A549 (cell line): ENCODE data around the gene SLC3A2. TPM values are rescaled to one million over a fixed set of nuclear protein-coding genes. Genes with fewer than 3 reads are reported as not detected.
"Not testable (repeated sequence)": the region's sequence is repeated elsewhere in the genome, so short reads cannot be mapped to it uniquely, and the experiment has no call there.

ENCODE experiments used
- ATAC-seq, 2 experiments: fragments of 200-7000 bp in 1 of 2; fragments of >200 bp in 1 of 2; cut with Nextera tagmentation in 1 of 2; cut with Tn5 transposase in 1 of 2; 3 replicates each; pipeline versions ENCODE4 v1.8.0 to v1.9.1; 2018 to 2020; ENCODE audit warnings: mild to moderate bottlenecking in 1 of 2, moderate library complexity in 1 of 2
- CTCF ChIA-PET: fragments of 300-600 bp; sonication (Branson Sonifier 250); formaldehyde crosslinking; extraction: SDS; loops from one replicate; lab custom pipeline; 2021; ENCODE audit warnings: antibody characterized with exemption, inconsistent platforms; lab: Yijun Ruan, JAX
- POLR2A ChIA-PET: fragments of 350-600 bp; formaldehyde crosslinking; extraction: SDS; loops from one replicate; lab custom pipeline; 2021; ENCODE audit warnings: antibody characterized with exemption, inconsistent platforms; lab: Yijun Ruan, JAX
- DNase-seq, 2 experiments: peaks; one replicate each; pipeline versions ENCODE4 v3.0.0 to v3.0.0-alpha.2; 2011 to 2016; ENCODE audit warnings: low read depth in 1 of 2, low spot score in 1 of 2
- FAIRE-seq: peaks from 2 replicates; lab custom pipeline; 2011; peaks lifted over from hg19 to GRCh38; lab: Jason Lieb, UNC
- H3K27ac ChIP-seq, 2 experiments: fragments of >200 bp; sonication (Bioruptor Twin); formaldehyde crosslinking; 3 replicates each; pipeline ENCODE4 v1.5.1; 2016 to 2017
- H3K4me1 ChIP-seq: fragments of >200 bp; sonication (Bioruptor Twin); formaldehyde crosslinking; 3 replicates; pipeline ENCODE4 v1.6.1; 2016
- H3K4me2 ChIP-seq: fragments of >200 bp; sonication (Bioruptor Twin); formaldehyde crosslinking; 3 replicates; pipeline ENCODE4 v1.6.1; 2016
- H3K4me3 ChIP-seq: fragments of >200 bp; sonication (Bioruptor Twin); formaldehyde crosslinking; 3 replicates; pipeline ENCODE4 v1.5.1; 2016
- H3K9me3 ChIP-seq: fragments of >200 bp; sonication (Bioruptor Twin); formaldehyde crosslinking; 3 replicates; pipeline ENCODE4 v1.6.1; 2016
- BHLHE40 ChIP-seq: IDR thresholded peaks from 2 replicates; pipeline ENCODE4 v1.6.1; 2012; ENCODE audit warnings: low read depth, low read length, inconsistent platforms
- CBX8 ChIP-seq: fragments of 200-600 bp; sonication (generic); IDR thresholded peaks from 2 replicates; pipeline ENCODE4 v1.6.1; 2016
- CEBPB ChIP-seq, 2 experiments: fragments of >200 bp in 1 of 2; sonication (Bioruptor Twin) in 1 of 2; formaldehyde crosslinking in 1 of 2; IDR thresholded peaks; 2 replicates each; pipeline ENCODE4 v1.6.1; 2012 to 2016
- CHD2 ChIP-seq: fragments of 150-350 bp; IDR thresholded peaks from 2 replicates; pipeline ENCODE4 v1.6.1; 2014; ENCODE audit warnings: low read length; ENCODE audit not compliant: partially characterized antibody
- CHD4 ChIP-seq: fragments of 200-600 bp; sonication (generic); IDR thresholded peaks from 2 replicates; pipeline ENCODE4 v1.6.1; 2016; ENCODE audit warnings: antibody characterized with exemption, mild to moderate bottlenecking, borderline replicate concordance
- EHF ChIP-seq: fragments of 250-450 bp; sonication (Bioruptor Pico); IDR thresholded peaks from 2 replicates; pipeline ENCODE4 v1.5.0; 2020; ENCODE audit warnings: mild to moderate bottlenecking
- EHMT2 ChIP-seq: fragments of 200-600 bp; sonication (generic); IDR thresholded peaks from 2 replicates; pipeline ENCODE4 v1.6.1; 2016; ENCODE audit warnings: antibody characterized with exemption, low read depth, mild to moderate bottlenecking, moderate library complexity
- EP300 ChIP-seq, 2 experiments: fragments of >200 bp; sonication (Bioruptor Twin); formaldehyde crosslinking; IDR thresholded peaks; 2 replicates in 1 of 2; 3 replicates in 1 of 2; pipeline ENCODE4 v1.6.1; 2016 to 2017
- ESRRA ChIP-seq: fragments of 150-350 bp; IDR thresholded peaks from 2 replicates; pipeline ENCODE4 v1.6.1; 2014; ENCODE audit warnings: mild to moderate bottlenecking, low read length, borderline replicate concordance
- FOXS1 ChIP-seq: fragments of 250-450 bp; sonication (Bioruptor Pico); IDR thresholded peaks from 2 replicates; pipeline ENCODE4 v1.5.0; 2020; ENCODE audit warnings: mild to moderate bottlenecking, moderate library complexity
- GATA3 ChIP-seq: IDR thresholded peaks from 2 replicates; pipeline ENCODE4 v1.6.1; 2012; ENCODE audit warnings: borderline replicate concordance
- HEYL ChIP-seq: fragments of 250-450 bp; sonication (Bioruptor Pico); IDR thresholded peaks from 2 replicates; pipeline ENCODE4 v1.8.0; 2021; ENCODE audit warnings: mild to moderate bottlenecking, moderate library complexity
- HOXA7 ChIP-seq: fragments of 250-450 bp; sonication (Bioruptor Pico); IDR thresholded peaks from 2 replicates; pipeline ENCODE4 v1.5.0; 2020; ENCODE audit warnings: mild to moderate bottlenecking, moderate library complexity
- HOXB5 ChIP-seq: fragments of 250-450 bp; sonication (Bioruptor Pico); IDR thresholded peaks from 2 replicates; pipeline ENCODE4 v1.5.0; 2020; ENCODE audit warnings: mild to moderate bottlenecking, moderate library complexity
- MAFK ChIP-seq: fragments of 450-650 bp; IDR thresholded peaks from 2 replicates; pipeline ENCODE4 v1.6.1; 2014; ENCODE audit not compliant: partially characterized antibody
- MAZ ChIP-seq: fragments of 150-350 bp; IDR thresholded peaks from 2 replicates; pipeline ENCODE4 v1.6.1; 2014; ENCODE audit warnings: antibody characterized with exemption, low read depth, low read length, borderline replicate concordance
- NFE2L2 ChIP-seq: fragments of 150-350 bp; conservative IDR thresholded peaks from 2 replicates; pipeline ENCODE4 v1.6.1; 2014; ENCODE audit warnings: low read length
- PHF8 ChIP-seq: fragments of 200-600 bp; sonication (generic); IDR thresholded peaks from 2 replicates; pipeline ENCODE4 v1.6.1; 2016; ENCODE audit warnings: low read depth, mild to moderate bottlenecking, antibody characterized with exemption, moderate library complexity, borderline replicate concordance
- POLR2A ChIP-seq: IDR thresholded peaks from 2 replicates; pipeline ENCODE4 v1.6.1; 2012; ENCODE audit warnings: mild to moderate bottlenecking, low read length
- RARB ChIP-seq: fragments of 250-450 bp; sonication (Bioruptor Pico); IDR thresholded peaks from 2 replicates; pipeline ENCODE4 v1.8.0; 2021; ENCODE audit warnings: mild to moderate bottlenecking, moderate library complexity
- RCOR1 ChIP-seq: fragments of 150-350 bp; IDR thresholded peaks from 2 replicates; pipeline ENCODE4 v1.6.1; 2014; ENCODE audit warnings: antibody characterized with exemption, low read length, low read depth
- RFX5 ChIP-seq: fragments of 450-650 bp; IDR thresholded peaks from 2 replicates; pipeline ENCODE4 v1.7.1; 2014; ENCODE audit warnings: antibody characterized with exemption, mild to moderate bottlenecking, moderate library complexity
- RNF2 ChIP-seq: fragments of 200-600 bp; sonication (generic); IDR thresholded peaks from 2 replicates; pipeline ENCODE4 v1.6.1; 2016; ENCODE audit warnings: low read depth, mild to moderate bottlenecking, antibody characterized with exemption, moderate library complexity, borderline replicate concordance
- SMC3 ChIP-seq: fragments of >200 bp; sonication (Bioruptor Twin); formaldehyde crosslinking; IDR thresholded peaks from 3 replicates; pipeline ENCODE4 v1.6.1; 2018; ENCODE audit warnings: inconsistent platforms
- ZNF302 ChIP-seq: fragments of 250-450 bp; sonication (Bioruptor Pico); IDR thresholded peaks from 2 replicates; pipeline ENCODE4 v1.9.0; 2021; ENCODE audit warnings: inconsistent platforms, mild to moderate bottlenecking, moderate library complexity
- WGBS: methylation state at CpG from one replicate; pipeline ENCODE4 v1.1.6; 2017; ENCODE audit errors: missing lambda C conversion rate; 5-methylcytosine and 5-hydroxymethylcytosine counted together
- polyA plus RNA-seq, 4 experiments: library from polyadenylated mRNA; depleted of rRNA in 3 of 4; stranded (reverse); fragments of >200 nt; fragmentation: RNase III in 1 of 4; extraction: RNeasy Plus Mini Kit Qiagen cat#74134 plus additional on column Dnase treatment in 1 of 4; gene quantifications; 2 replicates in 3 of 4; 3 replicates in 1 of 4; pipeline ENCODE4 v1.2.3, GENCODE V29; 2011 to 2017
- TF ChIP-seq, protein P1 (sequence below): fragments of 150-350 bp; IDR thresholded peaks from 2 replicates; pipeline ENCODE4 v1.6.1; 2014; ENCODE audit warnings: low read depth, mild to moderate bottlenecking, low read length
- TF ChIP-seq, protein P2 (sequence below): fragments of >200 bp; sonication (Bioruptor Twin); formaldehyde crosslinking; IDR thresholded peaks from 3 replicates; pipeline ENCODE4 v1.6.1; 2016
- TF ChIP-seq, protein P3 (sequence below): fragments of >200 bp; sonication (Bioruptor Twin); formaldehyde crosslinking; IDR thresholded peaks from 2 replicates; pipeline ENCODE4 v1.6.1; 2016
- TF ChIP-seq, protein P4 (sequence below): fragments of >200 bp; sonication (Bioruptor Twin); formaldehyde crosslinking; IDR thresholded peaks from 3 replicates; pipeline ENCODE4 v1.5.1; 2016
- TF ChIP-seq, protein P5 (sequence below): fragments of 250-450 bp; sonication (Bioruptor Pico); IDR thresholded peaks from 2 replicates; pipeline ENCODE4 v1.5.0; 2020; ENCODE audit warnings: low read depth, mild to moderate bottlenecking, moderate library complexity

SLC3A2 gene
- polyA plus RNA-seq, 2 of the 4 experiments (the other 2 are of a cell fraction), result 1,007 to 1,064 TPM

DNA sequence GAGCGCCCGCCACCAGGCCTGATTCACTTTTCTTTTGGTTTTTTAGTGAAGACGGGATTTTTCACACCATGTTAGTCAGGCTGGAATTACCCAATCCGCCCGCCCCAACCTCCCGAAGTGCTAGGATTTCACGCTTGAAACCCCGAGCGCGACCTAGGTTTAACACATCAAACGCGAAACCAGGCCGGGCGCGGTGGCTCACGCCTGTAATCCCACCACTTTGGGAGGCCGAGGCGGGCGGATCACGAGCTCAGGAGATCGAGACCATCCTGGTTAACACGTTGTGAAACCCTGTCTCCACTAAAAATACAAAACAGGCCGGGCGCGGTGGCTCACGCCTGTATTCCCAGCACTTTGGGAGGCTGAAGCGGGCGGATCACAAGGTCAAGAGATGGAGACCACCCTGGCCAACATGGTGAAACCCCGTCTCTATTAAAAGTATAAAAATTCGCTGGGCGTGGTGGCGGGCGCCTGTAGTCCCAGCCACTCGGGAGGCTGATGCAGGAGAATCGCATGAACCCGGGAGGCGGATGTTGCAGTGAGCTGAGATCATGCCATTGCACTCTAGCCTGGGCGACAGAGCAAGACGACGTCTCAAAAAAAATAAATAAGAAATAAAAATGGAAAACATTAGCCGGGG lies 39.9 kb upstream of the SLC3A2 start:
- Histone ChIP-seq H3K4me3 (peak overlapping the region; percentile 89), H3K4me1 (peaks cover 16% of the 10 kb centered on the region), H3K4me2 (peak overlapping the region; percentile 70), H3K27ac (peak overlapping the region; percentile 94 to 99)
- POLR2A ChIA-PET, result interaction anchor here (0.6 to 3.4 kb wide), 42 partner anchors 9 to 1098 kb away, joined by 3 to 159 read pairs (median 5); partner anchors contain the start of genes B3GAT3, C11orf98, CSKMT and EEF1G
- DNase-seq (peak; percentile 46 to 79), ATAC-seq (peak; percentile 17 to 46; a peak in 5 of 6 replicates)
- not testable (repeated sequence) for FAIRE-seq, H3K9me3 ChIP-seq
- peak; percentile 69 for TF ChIP-seq POLR2A
- 0 out of 4 replicates have a peak, but pooled peaks of 1 of the 2 experiments have one; percentile 41 for TF ChIP-seq CEBPB (IDR thresholded peaks at IDR 0.05)
- TF ChIP-seq SMC3, result peak; percentile 5; the same call in 1 of the 3 replicates
- TF ChIP-seq PHF8, result peak; percentile 28; the same call in 1 of the 2 replicates
- CTCF ChIA-PET, result interaction anchor here (1.1 to 1.3 kb wide), 4 partner anchors 31 to 248 kb away, joined by 3 to 4 read pairs (median 4); no protein-coding TSS in a partner anchor
- 1% methylated on average over 40 of the region's 41 CpGs for WGBS

DNA sequence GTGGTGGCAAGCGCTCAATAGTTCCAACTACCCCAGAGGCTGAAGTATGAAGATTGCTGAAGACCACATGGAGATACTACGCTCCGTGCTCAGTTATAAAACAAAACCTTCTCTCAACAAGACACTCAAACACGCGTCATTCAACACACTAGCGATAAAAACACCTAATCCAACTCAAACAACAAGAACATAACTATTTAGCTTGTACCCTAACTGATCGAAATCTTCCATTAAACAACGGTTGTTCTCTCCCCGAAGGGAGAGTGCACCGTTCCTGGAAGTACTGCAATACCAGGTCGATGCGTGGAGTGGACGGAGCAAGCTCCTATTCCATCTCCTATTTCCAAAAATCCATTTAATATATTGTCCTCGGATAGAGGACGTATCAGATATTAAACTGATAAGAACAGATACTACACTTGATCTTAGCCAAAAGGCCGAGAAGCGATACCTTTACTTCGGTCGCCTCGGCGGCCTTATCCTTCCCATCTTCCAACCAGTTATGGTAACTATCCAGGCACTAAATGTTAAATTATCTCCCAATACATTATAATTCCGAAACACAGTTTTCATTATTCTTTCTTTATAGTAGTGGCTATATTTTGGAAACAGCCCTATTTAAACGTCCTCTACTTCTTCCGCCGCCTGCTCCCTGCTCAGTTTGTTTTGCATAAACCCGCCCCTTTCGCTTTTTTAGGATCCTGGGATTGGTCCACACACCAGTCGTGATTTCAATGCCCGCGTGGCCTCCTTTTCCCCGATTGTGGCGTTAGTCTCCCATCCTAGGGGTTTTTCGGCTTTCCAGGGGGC lies 39.1 kb upstream of the SLC3A2 start:
- peak overlapping the region; percentile 94 to 99 for H3K27ac ChIP-seq
- POLR2A ChIA-PET, result interaction anchor here (0.6 to 3.4 kb wide), 44 partner anchors 9 to 1097 kb away, joined by 3 to 159 read pairs (median 5); partner anchors contain the start of genes B3GAT3, C11orf98, CSKMT and EEF1G
- FAIRE-seq (peak; percentile 100), DNase-seq (peak; percentile 97 to 99), ATAC-seq (peak; percentile 87 to 91)
- H3K4me3 ChIP-seq, result peak overlapping the region; percentile 89
- H3K4me1 ChIP-seq, result peaks cover 16% of the 10 kb centered on the region
- CTCF ChIA-PET, result interaction anchor here (1.1 to 1.3 kb wide), 3 partner anchors 56 to 249 kb away, joined by 3 to 4 read pairs (median 4); no protein-coding TSS in a partner anchor
- under 1% methylated on average over 33 of the region's 33 CpGs for WGBS
- H3K9me3 ChIP-seq, result no peaks in the 10 kb centered on the region
- H3K4me2 ChIP-seq, result peak overlapping the region; percentile 70
- TF ChIP-seq HEYL (CRISPR knock-in tag), result peak; percentile 91
- TF ChIP-seq NFE2L2, result no peak; the same call in 1 of the 2 replicates
- no peak for TF ChIP-seq CBX8
- peak; percentile 56 for TF ChIP-seq CHD2
- 0 out of 2 replicates have a peak, but pooled peaks have one; percentile 37 for TF ChIP-seq RCOR1
- TF ChIP-seq ESRRA, result no peak
- peak; percentile 100 for TF ChIP-seq RARB (CRISPR knock-in tag)
- peak; percentile 100 for TF ChIP-seq HOXA7 (CRISPR knock-in tag)
- TF ChIP-seq, protein P1, sequence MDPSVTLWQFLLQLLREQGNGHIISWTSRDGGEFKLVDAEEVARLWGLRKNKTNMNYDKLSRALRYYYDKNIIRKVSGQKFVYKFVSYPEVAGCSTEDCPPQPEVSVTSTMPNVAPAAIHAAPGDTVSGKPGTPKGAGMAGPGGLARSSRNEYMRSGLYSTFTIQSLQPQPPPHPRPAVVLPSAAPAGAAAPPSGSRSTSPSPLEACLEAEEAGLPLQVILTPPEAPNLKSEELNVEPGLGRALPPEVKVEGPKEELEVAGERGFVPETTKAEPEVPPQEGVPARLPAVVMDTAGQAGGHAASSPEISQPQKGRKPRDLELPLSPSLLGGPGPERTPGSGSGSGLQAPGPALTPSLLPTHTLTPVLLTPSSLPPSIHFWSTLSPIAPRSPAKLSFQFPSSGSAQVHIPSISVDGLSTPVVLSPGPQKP, result no peak
- no peak for TF ChIP-seq BHLHE40
- TF ChIP-seq MAFK, result no peak
- peak; percentile 99 for TF ChIP-seq EHF (CRISPR knock-in tag)
- TF ChIP-seq PHF8, result peak; percentile 25; the same call in 1 of the 2 replicates
- TF ChIP-seq, protein P2, sequence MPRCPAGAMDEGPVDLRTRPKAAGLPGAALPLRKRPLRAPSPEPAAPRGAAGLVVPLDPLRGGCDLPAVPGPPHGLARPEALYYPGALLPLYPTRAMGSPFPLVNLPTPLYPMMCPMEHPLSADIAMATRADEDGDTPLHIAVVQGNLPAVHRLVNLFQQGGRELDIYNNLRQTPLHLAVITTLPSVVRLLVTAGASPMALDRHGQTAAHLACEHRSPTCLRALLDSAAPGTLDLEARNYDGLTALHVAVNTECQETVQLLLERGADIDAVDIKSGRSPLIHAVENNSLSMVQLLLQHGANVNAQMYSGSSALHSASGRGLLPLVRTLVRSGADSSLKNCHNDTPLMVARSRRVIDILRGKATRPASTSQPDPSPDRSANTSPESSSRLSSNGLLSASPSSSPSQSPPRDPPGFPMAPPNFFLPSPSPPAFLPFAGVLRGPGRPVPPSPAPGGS, result peak; percentile 100
- TF ChIP-seq HOXB5 (CRISPR knock-in tag), result peak; percentile 98
- TF ChIP-seq RFX5, result no peak
- peak; percentile 98 for TF ChIP-seq MAZ
- TF ChIP-seq, protein P3, sequence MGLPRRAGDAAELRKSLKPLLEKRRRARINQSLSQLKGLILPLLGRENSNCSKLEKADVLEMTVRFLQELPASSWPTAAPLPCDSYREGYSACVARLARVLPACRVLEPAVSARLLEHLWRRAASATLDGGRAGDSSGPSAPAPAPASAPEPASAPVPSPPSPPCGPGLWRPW, result no peak
- no peak for TF ChIP-seq EHMT2
- peak; percentile 95 for TF ChIP-seq GATA3
- TF ChIP-seq CHD4, result no peak
- TF ChIP-seq, protein P4, sequence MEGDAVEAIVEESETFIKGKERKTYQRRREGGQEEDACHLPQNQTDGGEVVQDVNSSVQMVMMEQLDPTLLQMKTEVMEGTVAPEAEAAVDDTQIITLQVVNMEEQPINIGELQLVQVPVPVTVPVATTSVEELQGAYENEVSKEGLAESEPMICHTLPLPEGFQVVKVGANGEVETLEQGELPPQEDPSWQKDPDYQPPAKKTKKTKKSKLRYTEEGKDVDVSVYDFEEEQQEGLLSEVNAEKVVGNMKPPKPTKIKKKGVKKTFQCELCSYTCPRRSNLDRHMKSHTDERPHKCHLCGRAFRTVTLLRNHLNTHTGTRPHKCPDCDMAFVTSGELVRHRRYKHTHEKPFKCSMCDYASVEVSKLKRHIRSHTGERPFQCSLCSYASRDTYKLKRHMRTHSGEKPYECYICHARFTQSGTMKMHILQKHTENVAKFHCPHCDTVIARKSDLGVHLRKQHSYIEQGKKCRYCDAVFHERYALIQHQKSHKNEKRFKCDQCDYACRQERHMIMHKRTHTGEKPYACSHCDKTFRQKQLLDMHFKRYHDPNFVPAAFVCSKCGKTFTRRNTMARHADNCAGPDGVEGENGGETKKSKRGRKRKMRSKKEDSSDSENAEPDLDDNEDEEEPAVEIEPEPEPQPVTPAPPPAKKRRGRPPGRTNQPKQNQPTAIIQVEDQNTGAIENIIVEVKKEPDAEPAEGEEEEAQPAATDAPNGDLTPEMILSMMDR, result no peak
- TF ChIP-seq, protein P5, sequence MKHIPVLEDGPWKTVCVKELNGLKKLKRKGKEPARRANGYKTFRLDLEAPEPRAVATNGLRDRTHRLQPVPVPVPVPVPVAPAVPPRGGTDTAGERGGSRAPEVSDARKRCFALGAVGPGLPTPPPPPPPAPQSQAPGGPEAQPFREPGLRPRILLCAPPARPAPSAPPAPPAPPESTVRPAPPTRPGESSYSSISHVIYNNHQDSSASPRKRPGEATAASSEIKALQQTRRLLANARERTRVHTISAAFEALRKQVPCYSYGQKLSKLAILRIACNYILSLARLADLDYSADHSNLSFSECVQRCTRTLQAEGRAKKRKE (CRISPR knock-in tag), result no peak; the same call in none of the 2 replicates
- TF ChIP-seq ZNF302 (CRISPR knock-in tag), result peak; percentile 72; the same call in 1 of the 2 replicates
- peak in 1 of 2 experiments; percentile 49; a peak in 1 of 5 replicates for TF ChIP-seq EP300 (IDR thresholded peaks at IDR 0.05)
- peak; percentile 92 for TF ChIP-seq FOXS1
- TF ChIP-seq RNF2, result no peak
